GM18909 (cell line): Measurements from ENCODE around the gene GGA2.

Source experiments
- ATAC-seq: cut with Tn5 transposase; IDR thresholded peaks from one replicate; pipeline ENCODE4 v1.9.1; 2021; ENCODE audit warnings: mild to moderate bottlenecking; ENCODE audit not compliant: unreplicated experiment, poor library complexity

The GGA2 gene

GRCh38 chr16:23505671-23506605, 4.4 kb downstream of the GGA2 start:
- no peak for ATAC-seq

- ATAC-seq = peak; percentile 2
Observed at GRCh38 chr16:23505180-23505665, 5.1 kb downstream of the GGA2 start.

- peak; percentile 75 for ATAC-seq
Observed at GRCh38 chr16:23504453-23505179, 5.7 kb downstream of the GGA2 start.

- no peak for ATAC-seq
Observed at GRCh38 chr16:23504076-23504452, 6.2 kb downstream of the GGA2 start.

GRCh38 chr16:23502466-23502865, 7.8 kb downstream of the GGA2 start:
- no peak for ATAC-seq

- ATAC-seq = no peak
Observed at GRCh38 chr16:23501291-23501690, 9.0 kb downstream of the GGA2 start.

- ATAC-seq = no peak
Observed at GRCh38 chr16:23500862-23501225, 9.4 kb downstream of the GGA2 start.

GRCh38 chr16:23500212-23500861, 10.0 kb downstream of the GGA2 start:
- no peak for ATAC-seq

- ATAC-seq = no peak
Observed at GRCh38 chr16:23499801-23500200, 10.5 kb downstream of the GGA2 start.

GRCh38 chr16:23498863-23499262, 11.4 kb downstream of the GGA2 start:
- no peak for ATAC-seq

GRCh38 chr16:23497543-23497868, 12.8 kb downstream of the GGA2 start:
- no peak for ATAC-seq

GRCh38 chr16:23496821-23497542, 13.3 kb downstream of the GGA2 start:
- ATAC-seq = no peak

GRCh38 chr16:23495671-23496070, 14.6 kb downstream of the GGA2 start:
- no peak for ATAC-seq

GRCh38 chr16:23494188-23494587, 16.1 kb downstream of the GGA2 start:
- no peak for ATAC-seq

GRCh38 chr16:23491490-23492391, 18.6 kb downstream of the GGA2 start:
- no peak for ATAC-seq

- ATAC-seq = no peak
Observed at GRCh38 chr16:23486480-23486879, 23.8 kb downstream of the GGA2 start.

GRCh38 chr16:23485841-23486240, 24.5 kb downstream of the GGA2 start:
- ATAC-seq = no peak

- no peak for ATAC-seq
Observed at GRCh38 chr16:23485257-23485614, 25.1 kb downstream of the GGA2 start.

GRCh38 chr16:23484510-23485256, 25.6 kb downstream of the GGA2 start:
- no peak for ATAC-seq
